HG03432 (cell line): ENCODE results near the gene MYBPC1.
"Not testable (repeated sequence)": the region's sequence is repeated elsewhere in the genome, so short reads cannot be mapped to it uniquely, and the experiment has no call there.

Source experiments
- ATAC-seq: cut with Tn5 transposase; IDR thresholded peaks from one replicate; pipeline ENCODE4 v1.9.1; 2021; ENCODE audit warnings: mild to moderate bottlenecking, moderate library complexity; ENCODE audit not compliant: unreplicated experiment

Gene MYBPC1

DNA sequence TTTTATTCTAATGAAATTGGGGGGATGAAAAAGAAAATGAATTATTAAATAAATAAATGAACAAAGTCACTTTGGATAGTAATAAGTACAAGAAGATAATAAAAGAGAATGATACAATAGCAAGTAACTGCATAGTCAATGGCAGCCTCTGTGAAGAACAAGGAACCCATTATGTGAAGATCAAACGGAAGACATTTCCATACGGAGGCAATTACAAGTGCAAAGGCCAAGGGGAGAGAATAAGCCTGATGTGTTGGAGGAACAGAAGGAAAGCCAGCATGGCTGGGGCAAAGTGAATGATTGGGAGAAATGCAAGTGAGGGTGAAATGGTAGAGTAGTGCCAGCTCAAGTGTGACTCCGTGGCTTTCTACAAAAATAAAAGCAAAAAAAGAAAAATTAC is 58.7 kb downstream of the MYBPC1 start:
- no peak for ATAC-seq

DNA sequence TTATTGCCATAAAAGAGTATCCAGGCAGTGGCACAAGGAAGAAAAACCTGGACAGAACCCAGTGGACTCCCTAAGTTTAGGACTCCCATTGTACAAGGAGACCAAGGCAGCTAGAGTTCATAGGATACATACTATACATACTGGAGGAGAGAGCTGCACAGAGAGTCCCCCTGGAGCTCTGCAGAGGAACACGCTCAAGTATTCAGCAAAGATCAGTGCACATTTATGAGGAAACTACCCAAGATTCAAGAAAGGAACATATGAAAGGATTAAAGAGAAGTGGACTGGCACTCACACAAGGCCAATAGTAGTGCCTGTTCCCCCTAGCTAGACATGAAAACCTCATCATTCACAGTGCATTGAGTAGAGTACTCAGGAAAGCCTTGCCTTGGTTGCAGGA is 59.7 kb downstream of the MYBPC1 start:
- no peak for ATAC-seq

DNA sequence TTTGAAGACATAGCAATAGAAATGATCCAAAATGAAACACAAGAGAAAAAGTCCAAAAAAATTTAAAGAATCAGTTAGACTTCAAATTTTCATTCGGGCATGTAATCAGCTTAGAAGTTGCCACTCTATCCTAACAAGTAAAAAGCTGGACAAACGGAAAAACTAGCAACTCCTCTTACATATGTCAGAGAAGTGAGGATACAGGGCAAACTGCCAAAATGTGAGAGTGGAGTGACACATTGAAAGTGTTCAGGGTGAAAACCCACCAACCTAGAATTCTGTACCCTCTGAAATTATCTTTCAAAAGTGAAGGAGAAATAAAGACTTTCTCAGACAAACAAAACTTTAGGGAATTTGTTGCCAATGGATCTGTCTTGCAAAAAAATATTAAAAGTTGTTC is 60.6 kb downstream of the MYBPC1 start:
- ATAC-seq = no peak

DNA sequence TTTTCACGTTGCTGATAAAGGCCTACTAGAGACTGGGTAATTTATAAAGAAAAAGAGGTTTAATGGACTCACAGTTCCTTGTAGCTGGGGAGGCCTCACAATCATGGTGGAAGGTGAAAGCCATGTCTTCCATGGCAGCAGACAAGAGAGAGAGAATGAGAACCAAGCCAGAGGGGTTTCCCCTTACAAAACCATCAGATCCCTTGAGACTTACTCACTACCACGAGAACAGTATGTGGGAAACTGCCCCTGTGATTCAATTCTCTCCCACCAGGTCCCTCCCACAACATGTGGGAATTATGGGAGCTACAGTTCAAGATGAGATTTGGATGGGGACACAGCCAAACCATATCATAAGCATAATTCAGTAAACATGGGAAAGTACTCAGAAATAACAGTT is 65.9 kb downstream of the MYBPC1 start:
- not testable (repeated sequence) for ATAC-seq

DNA sequence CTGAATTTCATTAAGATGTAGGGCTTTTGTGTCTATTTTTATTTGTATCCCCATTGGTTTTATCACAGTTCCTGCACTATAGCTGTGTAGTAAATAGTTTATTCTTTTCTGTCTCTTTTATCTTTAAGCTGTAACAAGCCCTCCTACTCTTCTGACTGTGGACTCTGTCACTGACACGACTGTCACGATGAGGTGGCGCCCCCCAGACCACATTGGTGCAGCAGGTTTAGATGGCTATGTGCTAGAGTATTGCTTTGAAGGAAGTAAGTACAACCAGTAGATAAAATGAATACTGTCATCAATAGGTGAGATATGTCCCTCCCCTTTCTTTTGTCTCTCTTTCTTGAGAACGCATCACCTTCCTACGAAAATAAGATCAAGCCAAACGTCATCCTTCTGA is 68.5 kb downstream of the MYBPC1 start:
- ATAC-seq = no peak

DNA sequence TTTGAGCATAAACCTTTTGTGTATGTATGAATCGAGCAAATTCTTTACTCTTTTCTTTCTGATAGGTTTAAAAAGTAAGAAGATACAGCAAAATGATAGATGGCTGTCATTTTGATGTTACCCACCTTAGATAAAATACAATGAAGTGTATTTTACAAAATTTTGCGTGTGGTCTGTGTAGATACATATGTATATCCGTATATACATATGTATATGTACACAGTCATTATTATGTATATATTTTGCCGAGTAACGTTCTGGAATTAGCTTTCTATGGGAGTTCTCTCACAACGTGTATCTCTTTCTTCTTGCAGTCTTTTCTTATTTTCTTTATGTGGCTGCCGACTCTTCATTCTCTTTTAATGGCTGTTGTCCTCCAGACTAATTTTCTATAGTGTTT is 70.2 kb downstream of the MYBPC1 start:
- no peak for ATAC-seq

DNA sequence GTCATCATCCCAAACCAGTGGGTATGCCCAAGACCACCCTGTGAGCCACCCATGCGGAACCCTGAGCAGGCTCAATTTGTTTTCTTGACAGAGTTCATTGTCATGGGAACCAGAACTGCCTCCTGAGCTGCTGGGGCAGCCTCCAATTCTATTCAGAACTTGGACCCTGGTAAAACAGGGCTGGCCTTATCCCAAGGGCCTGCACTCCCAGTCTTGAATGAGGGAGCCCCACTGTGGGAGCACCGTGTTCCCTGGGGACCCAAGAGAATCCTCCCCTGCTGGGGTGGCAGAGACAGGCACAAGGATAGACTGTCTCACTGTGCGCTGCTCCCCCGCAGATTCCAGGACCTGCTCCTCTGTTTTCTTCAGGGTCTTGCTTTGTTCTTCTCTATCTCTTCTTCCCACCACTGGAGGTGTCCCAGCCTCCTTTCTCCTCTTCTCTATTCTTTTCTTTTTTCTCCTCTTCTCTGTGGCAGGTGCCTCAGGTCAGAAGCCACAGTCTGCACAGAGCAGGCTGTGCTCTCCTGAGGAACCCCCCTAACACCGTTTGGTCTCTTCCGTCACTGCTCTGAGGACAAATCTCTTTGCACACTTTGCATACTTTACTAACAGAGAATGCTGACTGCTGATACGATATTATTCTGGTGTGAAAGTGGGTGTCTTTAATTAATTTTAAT is 71.4 kb downstream of the MYBPC1 start:
- no peak for ATAC-seq

DNA sequence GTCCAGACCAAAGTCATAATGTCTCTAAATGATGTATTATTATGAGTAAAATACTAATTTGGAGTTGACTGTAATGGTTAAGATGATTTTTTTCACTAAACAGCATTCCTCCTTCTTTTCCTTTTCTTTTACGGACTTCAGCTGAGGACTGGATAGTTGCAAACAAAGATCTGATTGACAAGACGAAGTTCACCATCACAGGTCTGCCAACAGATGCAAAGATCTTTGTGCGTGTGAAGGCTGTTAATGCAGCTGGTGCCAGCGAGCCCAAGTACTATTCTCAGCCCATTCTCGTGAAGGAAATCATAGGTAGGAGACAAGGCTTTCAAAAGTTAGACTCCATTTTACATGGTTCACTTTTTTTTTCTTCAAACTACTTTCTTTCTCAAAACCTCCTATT is 72.8 kb downstream of the MYBPC1 start:
- ATAC-seq = no peak

DNA sequence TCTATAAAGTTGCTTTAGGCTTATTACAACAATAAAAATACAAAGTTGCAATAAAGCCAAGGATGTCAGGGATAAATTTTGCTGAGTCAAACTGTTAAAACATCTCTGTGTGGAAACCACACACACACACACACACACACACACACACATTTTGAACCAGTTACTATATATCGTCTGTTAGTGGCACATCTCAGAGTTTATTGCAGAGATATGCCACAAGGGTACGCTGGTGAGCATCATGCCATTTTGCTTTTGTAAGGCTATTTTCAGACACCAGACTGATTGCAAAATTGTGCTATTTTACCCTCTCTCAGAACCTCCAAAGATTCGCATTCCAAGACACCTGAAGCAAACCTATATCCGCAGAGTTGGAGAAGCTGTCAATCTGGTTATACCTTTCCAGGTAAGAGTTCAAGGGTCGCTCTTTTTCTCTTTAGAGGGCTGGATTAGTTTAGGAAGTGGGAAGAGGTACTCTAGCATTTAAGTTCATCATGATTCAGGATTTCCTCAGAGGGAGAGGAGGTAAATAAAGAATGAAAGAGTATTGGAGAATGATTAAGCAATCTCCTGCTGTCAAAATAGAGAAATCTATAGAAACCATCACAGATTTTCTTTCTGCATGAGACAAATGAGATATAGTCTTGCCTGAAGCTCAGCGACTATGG is 75.4 kb downstream of the MYBPC1 start:
- peak; percentile 38 for ATAC-seq

DNA sequence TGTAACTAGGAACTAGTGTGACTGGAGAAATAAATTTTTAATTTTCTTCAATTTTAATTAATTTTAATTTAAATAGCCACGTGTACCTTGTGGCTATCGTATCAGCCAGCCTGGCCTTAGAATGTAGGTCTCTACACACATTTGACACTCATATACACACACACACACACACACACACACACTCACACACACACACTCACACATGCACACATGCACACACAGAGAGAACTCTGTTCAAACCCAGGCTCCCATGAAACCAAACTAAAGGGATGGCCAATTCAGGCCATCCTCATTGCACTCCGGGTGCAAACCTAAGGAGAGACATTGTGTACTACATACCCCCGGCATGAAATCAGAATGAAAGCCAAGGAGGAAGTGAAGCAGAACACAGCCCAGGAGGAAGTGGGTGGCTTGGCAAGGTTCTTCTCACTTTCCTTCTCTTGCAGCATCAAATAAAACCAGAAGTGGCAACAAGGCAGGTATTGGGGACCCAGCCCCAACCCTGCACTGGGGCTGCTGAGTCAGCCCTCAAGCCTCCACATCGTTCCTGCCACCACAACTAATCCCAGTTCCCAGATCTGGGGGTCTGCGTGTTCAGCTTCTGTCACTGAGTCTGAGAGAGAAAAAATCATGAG is 76.5 kb downstream of the MYBPC1 start:
- ATAC-seq = peak; percentile 90

DNA sequence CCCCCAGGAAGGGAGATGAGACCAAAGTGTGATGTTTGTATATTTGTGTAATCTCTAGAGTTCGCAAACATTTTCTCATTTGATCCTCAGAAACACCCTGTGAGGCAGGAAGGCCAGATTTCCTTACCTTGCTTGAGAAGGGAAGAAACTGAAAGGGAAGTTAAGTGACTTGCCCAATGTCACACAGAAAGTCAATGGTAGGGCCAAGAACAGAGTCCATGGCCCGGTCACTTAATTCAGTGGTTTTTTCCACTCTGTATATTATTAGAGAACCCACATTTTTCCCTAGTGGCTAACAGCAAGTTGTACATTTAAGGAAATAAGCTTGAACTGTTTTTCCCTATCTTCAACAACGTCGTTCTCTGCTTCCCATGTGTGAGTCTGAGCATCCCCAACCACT is 77.1 kb downstream of the MYBPC1 start:
- ATAC-seq = peak; percentile 15

DNA sequence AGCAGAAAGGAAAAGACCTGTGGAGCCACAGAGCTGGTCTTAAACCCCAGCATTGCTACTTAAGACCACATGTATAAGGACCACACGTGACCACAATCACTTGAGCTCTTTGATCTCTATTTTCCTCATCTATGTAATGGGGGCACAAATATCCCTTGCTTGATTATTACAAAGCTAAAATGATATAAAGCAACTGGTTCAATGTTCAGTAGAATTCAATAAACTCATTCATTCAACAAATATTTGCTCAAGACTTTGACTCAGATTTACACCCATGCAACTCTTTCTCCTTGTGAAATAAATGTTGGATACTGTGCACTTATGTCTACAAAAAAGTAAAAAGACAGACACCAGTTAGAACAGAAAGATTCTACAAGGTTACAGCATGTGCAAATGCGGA is 80.8 kb downstream of the MYBPC1 start:
- no peak for ATAC-seq

DNA sequence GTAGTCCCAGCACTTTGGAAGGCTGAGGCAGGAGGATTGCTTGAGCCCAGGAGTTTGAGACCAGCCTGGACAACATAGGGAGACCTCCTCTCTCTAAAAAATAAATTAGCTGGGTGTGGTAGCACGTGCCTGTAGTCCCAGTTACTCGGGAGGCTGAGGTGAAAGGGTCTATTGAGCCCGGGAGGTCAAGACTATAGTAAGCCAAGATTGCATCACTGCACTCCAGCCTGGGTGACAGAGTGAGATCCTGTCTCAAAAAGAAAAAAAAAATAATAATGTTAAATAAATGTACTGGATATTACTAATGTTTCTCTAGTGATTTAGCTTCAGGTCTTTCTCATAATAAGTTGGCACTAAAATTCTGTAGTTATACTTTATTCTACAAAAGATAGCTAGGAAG is 81.7 kb downstream of the MYBPC1 start:
- ATAC-seq = not testable (repeated sequence)

DNA sequence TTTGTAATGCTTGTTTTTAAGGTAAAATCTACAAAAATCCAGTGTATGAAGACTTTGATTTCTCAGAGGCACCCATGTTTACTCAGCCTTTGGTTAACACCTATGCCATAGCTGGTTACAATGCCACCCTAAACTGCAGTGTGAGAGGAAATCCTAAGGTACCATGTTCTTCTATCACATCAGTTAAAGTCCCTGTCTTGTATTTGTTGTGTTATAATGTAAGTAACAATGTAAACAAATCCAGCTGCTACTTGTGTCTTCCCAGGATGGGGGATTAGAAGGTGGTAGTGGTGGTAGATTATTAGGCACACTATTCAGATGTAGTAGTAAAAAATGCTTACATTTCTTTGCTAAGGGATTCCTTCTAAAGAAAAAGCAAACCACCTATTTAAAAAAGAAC is 83.3 kb downstream of the MYBPC1 start:
- no peak for ATAC-seq

DNA sequence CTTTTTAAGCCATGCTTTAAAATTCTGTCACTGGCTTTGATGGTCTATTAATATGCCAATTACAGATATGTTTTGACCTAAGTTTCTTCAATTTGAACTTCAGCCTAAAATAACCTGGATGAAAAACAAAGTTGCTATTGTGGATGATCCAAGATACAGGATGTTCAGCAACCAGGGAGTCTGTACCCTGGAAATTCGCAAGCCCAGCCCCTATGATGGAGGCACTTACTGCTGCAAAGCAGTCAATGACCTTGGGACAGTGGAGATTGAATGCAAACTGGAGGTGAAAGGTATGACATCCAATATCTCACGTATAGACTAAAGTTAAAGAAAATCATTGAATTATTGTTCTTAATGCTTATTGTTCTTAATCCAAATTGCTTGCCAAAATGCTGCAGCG is 85.5 kb downstream of the MYBPC1 start:
- ATAC-seq = no peak

DNA sequence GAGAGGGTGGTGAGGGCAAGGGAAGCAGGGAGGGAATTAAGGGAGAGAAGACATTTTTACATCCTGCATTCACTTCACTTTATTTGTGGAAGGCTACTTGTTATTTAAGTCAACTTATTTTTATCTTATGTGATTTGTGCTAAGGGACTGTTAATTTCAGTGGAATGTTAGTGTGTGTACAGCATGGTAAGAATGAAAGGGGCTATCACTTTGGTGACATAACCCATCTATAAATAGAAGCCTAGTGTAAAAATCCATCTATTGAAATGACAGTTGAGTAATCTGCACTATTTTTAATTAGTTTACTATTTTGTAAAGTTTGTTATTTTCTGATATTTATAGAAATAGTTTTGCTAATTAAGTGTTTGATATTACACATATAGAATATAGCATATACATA is 85.9 kb downstream of the MYBPC1 start:
- ATAC-seq = no peak

DNA sequence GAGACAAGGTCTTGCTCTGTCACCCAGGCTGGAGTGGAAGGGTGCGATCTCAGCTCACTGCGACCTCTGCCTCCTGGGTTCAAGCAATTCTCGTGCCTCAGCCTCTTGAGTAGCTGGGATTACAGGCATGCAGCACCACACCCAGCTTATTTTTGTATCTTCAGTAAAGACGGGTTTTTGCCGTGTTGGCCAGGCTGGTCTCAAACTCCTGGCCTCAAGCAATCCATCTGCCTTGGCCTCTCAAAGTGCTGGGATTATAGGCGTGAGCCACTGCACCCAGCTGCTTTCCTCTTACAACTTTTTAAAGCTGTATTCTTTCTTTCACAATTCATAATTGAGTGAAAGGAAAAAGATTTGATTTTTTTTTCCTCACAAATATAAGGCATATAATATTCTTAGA is 86.9 kb downstream of the MYBPC1 start:
- not testable (repeated sequence) for ATAC-seq

DNA sequence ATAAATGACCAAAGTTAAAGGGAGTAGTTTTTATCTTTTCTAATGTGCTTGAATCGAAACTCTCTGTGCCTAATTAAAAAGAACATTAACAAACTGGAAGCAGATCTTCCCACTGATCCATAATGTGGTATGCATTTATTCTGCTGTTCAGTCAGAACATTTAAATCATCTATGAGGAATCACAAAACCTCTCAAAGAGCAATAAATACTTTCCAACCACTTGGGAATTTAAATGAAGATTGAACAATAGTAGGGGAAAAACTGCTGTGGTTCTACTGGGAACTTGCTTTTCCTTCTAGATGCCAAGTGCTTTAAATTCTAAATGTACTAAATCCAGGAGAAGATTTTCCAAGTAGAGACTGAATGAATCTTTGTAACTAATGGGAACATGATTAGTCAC is 90.3 kb downstream of the MYBPC1 start:
- no peak for ATAC-seq

DNA sequence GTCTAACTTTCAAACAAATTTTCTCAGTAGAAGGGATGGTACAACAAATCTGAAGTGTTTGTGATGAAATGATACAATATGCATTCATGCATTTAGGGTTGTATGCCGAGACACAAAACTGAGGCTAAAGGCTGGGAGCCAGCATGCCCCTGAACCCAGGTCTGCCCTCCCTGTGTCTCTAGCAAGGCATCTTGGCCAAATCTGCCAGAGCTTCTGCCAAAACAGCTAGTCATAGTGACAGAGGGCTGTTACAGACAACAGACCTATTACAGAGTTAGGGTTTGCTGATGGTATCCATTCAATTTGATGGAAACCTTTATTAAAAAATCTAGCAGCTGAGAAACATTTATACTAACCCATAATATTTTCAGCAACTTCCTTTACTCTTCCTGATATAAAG is 91.4 kb downstream of the MYBPC1 start:
- no peak for ATAC-seq

DNA sequence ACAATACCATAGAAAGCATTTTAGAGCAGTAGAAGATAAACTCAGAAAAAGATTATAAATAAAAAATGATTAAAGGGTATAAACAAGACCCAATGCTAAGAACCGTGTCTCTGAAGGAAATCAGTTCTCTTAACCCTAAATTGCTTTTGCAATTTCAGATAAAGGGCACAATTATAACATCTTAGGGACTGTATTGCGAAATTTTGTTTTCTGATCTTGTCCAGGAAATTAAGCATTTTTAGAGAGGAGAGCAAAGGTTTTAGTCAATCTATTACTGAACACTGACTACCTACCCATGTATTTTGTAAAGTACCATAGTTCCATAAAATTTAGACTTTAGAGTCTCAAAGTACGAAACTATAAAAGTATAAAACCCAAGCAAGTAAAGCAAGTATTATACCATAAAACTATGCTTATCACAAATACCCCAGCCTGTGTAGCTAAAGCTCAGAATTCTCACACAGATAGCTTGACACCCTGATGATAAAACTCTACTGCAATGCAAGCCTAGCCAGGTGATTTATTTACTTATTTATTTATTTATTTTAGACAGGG is 95.8 kb downstream of the MYBPC1 start:
- no peak for ATAC-seq

DNA sequence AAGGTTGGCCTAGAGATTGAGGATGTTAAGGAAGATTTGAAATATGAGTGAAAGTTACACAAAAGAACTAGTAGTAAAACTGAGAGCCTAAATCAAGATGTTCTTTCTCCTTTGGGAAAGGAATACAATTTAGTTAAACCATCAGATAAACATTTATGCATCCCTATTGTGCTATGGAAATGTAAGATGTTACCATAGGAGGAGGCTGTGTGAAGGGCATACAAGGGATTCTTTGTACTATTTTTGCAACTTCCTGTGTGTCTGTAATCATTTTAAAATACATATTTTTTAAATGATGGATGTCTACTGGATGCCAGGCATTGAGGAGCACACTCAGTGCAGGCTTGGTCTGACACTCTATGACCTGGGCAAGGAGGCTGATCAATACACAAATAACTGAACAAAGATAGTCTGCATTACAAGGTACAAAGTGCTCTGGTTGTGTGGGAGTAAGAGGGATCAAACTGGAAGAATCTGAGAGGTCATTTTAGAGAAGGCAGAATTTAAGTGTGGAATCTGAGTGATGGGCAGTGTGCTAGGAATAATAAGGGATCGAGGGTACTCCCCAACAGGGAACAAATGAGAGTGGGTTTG is 96.8 kb downstream of the MYBPC1 start:
- ATAC-seq = no peak
